ENCODE results near the gene SAT1.

The SAT1 gene

GRCh38 chrX:23786268-23786815 is 3.4 kb downstream of the SAT1 start:
- peaks cover 13% of the 10 kb centered on the region for H3F3A ChIP-seq (ENCODE audit: insufficient read depth, low read length)
- no peak for DNase-seq

GRCh38 chrX:23787745-23788118 is 4.8 kb downstream of the SAT1 start:
- TF ChIP-seq CTCF (IDR thresholded peaks at IDR 0.05; ENCODE audit: low read length) = no peak
- TF ChIP-seq EZH2 (optimal IDR thresholded peaks at IDR 0.05; ENCODE audit: low read depth, low read length) = no peak
- no peak for TF ChIP-seq EZH2phosphoT487 (IDR thresholded peaks at IDR 0.05; ENCODE audit: low read length)
- no peak for DNase-seq
- no peaks in the 10 kb centered on the region for H3K4me1 ChIP-seq (ENCODE audit: low read length)

More at GRCh38 chrX:23786268-23786815, 3.4 kb downstream of the SAT1 start:
- Histone ChIP-seq H3K4me3 (ENCODE audit: low read length) (no peak overlapping the region), H2AFZ (ENCODE audit: low read length) (no peak overlapping the region), H3K4me1 (ENCODE audit: low read length) (peaks cover 8% of the 10 kb centered on the region), H3K4me2 (ENCODE audit: low read depth, low read length) (no peak overlapping the region), H3K79me2 (ENCODE audit: low read length) (no peaks in the 10 kb centered on the region; the same call in 1 of the 2 replicates), H3K9me2 (replicated peaks; ENCODE audit: insufficient read depth, low read length) (no peaks in the 10 kb centered on the region), H4K20me1 (ENCODE audit: insufficient read depth, low read length) (no peaks in the 10 kb centered on the region), H3K9ac (ENCODE audit: low read length) (no peak overlapping the region), H3K27me3 (replicated peaks; ENCODE audit: insufficient read depth, low read length) (no peaks in the 10 kb centered on the region), H3K36me3 (replicated peaks; ENCODE audit: insufficient read depth, low read length) (no peaks in the 10 kb centered on the region), H3K27ac (ENCODE audit: low read length) (no peak overlapping the region), H3K9me3 (replicated peaks; ENCODE audit: insufficient read depth, low read length) (no peaks in the 10 kb centered on the region)
- no peak for TF ChIP-seq EZH2phosphoT487 (IDR thresholded peaks at IDR 0.05; ENCODE audit: low read length)
- no peak for TF ChIP-seq EZH2 (optimal IDR thresholded peaks at IDR 0.05; ENCODE audit: low read depth, low read length)
- TF ChIP-seq CTCF (IDR thresholded peaks at IDR 0.05; ENCODE audit: low read length) = no peak

GRCh38 chrX:23788521-23788920 is 5.5 kb downstream of the SAT1 start:
- H3K4me2 ChIP-seq (ENCODE audit: low read depth, low read length) = no peak overlapping the region
- DNase-seq = no peak
- H2AFZ ChIP-seq (ENCODE audit: low read length) = no peak overlapping the region
- no peaks in the 10 kb centered on the region for H3K9me3 ChIP-seq (replicated peaks; ENCODE audit: insufficient read depth, low read length)
- H3K4me3 ChIP-seq (ENCODE audit: low read length) = no peak overlapping the region
- H3F3A ChIP-seq (ENCODE audit: insufficient read depth, low read length) = no peaks in the 10 kb centered on the region
- no peak overlapping the region for H3K27ac ChIP-seq (ENCODE audit: low read length)
- TF ChIP-seq CTCF (IDR thresholded peaks at IDR 0.05; ENCODE audit: low read length) = no peak
- TF ChIP-seq EZH2phosphoT487 (IDR thresholded peaks at IDR 0.05; ENCODE audit: low read length) = no peak
- no peak for TF ChIP-seq EZH2 (optimal IDR thresholded peaks at IDR 0.05; ENCODE audit: low read depth, low read length)
- H3K9ac ChIP-seq (ENCODE audit: low read length) = no peak overlapping the region
- H3K4me1 ChIP-seq (ENCODE audit: low read length) = no peaks in the 10 kb centered on the region
- no peaks in the 10 kb centered on the region for H3K9me2 ChIP-seq (replicated peaks; ENCODE audit: insufficient read depth, low read length)
- no peaks in the 10 kb centered on the region; the same call in 1 of the 2 replicates for H3K79me2 ChIP-seq (ENCODE audit: low read length)
- H3K36me3 ChIP-seq (replicated peaks; ENCODE audit: insufficient read depth, low read length) = no peaks in the 10 kb centered on the region
- H3K27me3 ChIP-seq (replicated peaks; ENCODE audit: insufficient read depth, low read length) = no peaks in the 10 kb centered on the region
- H4K20me1 ChIP-seq (ENCODE audit: insufficient read depth, low read length) = no peaks in the 10 kb centered on the region

More at GRCh38 chrX:23787745-23788118, 4.8 kb downstream of the SAT1 start:
- Histone ChIP-seq H3K9ac (ENCODE audit: low read length) (no peak overlapping the region), H3K4me3 (ENCODE audit: low read length) (no peak overlapping the region), H3K79me2 (ENCODE audit: low read length) (no peaks in the 10 kb centered on the region; the same call in 1 of the 2 replicates), H2AFZ (ENCODE audit: low read length) (no peak overlapping the region), H4K20me1 (ENCODE audit: insufficient read depth, low read length) (no peaks in the 10 kb centered on the region), H3K36me3 (replicated peaks; ENCODE audit: insufficient read depth, low read length) (no peaks in the 10 kb centered on the region), H3K9me2 (replicated peaks; ENCODE audit: insufficient read depth, low read length) (no peaks in the 10 kb centered on the region), H3K27me3 (replicated peaks; ENCODE audit: insufficient read depth, low read length) (no peaks in the 10 kb centered on the region), H3K27ac (ENCODE audit: low read length) (no peak overlapping the region), H3F3A (ENCODE audit: insufficient read depth, low read length) (peaks cover 2% of the 10 kb centered on the region; the same call in 1 of the 2 replicates), H3K9me3 (replicated peaks; ENCODE audit: insufficient read depth, low read length) (no peaks in the 10 kb centered on the region), H3K4me2 (ENCODE audit: low read depth, low read length) (no peak overlapping the region)

Data from MM.1S (cell line).